GM18870 (cell line): ENCODE results near the gene GTPBP1.

Experiments
- ATAC-seq: cut with Tn5 transposase; IDR thresholded peaks from one replicate; pipeline ENCODE4 v1.9.1; 2021; ENCODE audit warnings: moderate library complexity; ENCODE audit not compliant: unreplicated experiment

Gene GTPBP1

GRCh38 chr22:38782402-38783094 lies 76.8 kb downstream of the GTPBP1 start:
- ATAC-seq, result no peak
